Neural progenitor cell (in vitro differentiated cells): ENCODE data around the gene KRTAP5-5. TPM values are rescaled to one million over a fixed set of nuclear protein-coding genes. Genes with fewer than 3 reads are reported as not detected.
"Not testable (repeated sequence)": the region's sequence is repeated elsewhere in the genome, so short reads cannot be mapped to it uniquely, and the experiment has no call there.

Experiments used
- DNase-seq: peaks from one replicate; pipeline ENCODE4 v3.0.0-alpha.2; 2016; ENCODE audit warnings: low spot score
- H2AFZ ChIP-seq: fragments of 200-600 bp; sonication (generic); replicated peaks from 2 replicates; pipeline ENCODE4 v1.6.1; 2016; ENCODE audit warnings: antibody characterized with exemption
- H3F3A ChIP-seq: fragments of 200-600 bp; sonication (generic); 2 replicates; pipeline ENCODE4 v1.6.1; 2016; ENCODE audit warnings: antibody characterized with exemption, low read depth
- H3K27ac ChIP-seq: fragments of 200-600 bp; sonication (generic); 2 replicates; pipeline ENCODE4 v1.5.1; 2016; ENCODE audit warnings: mild to moderate bottlenecking
- H3K27me3 ChIP-seq: fragments of 200-600 bp; sonication (generic); 2 replicates; pipeline ENCODE4 v1.6.1; 2016; ENCODE audit warnings: mild to moderate bottlenecking, moderate library complexity
- H3K36me3 ChIP-seq: fragments of 200-600 bp; sonication (generic); 2 replicates; pipeline ENCODE4 v1.5.1; 2016
- H3K4me1 ChIP-seq: fragments of 200-600 bp; sonication (generic); 2 replicates; pipeline ENCODE4 v1.6.1; 2016; ENCODE audit warnings: mixed run types
- H3K4me2 ChIP-seq: fragments of 200-600 bp; sonication (generic); 2 replicates; pipeline ENCODE4 v1.6.1; 2016
- H3K4me3 ChIP-seq: fragments of 200-600 bp; sonication (generic); 2 replicates; pipeline ENCODE4 v1.5.1; 2016
- H3K79me2 ChIP-seq: fragments of 200-600 bp; sonication (generic); 2 replicates; pipeline ENCODE4 v1.6.1; 2016; ENCODE audit warnings: low read depth
- H3K9ac ChIP-seq: fragments of 200-600 bp; sonication (generic); 2 replicates; pipeline ENCODE4 v1.6.1; 2016
- H3K9me3 ChIP-seq: fragments of 200-600 bp; sonication (generic); 2 replicates; pipeline ENCODE4 v1.5.1; 2016; ENCODE audit warnings: low read depth
- H4K20me1 ChIP-seq: fragments of 200-600 bp; sonication (generic); 2 replicates; pipeline ENCODE4 v1.6.1; 2016; ENCODE audit warnings: low read depth
- H3K27ac Mint-ChIP-seq: 3 replicates; pipeline ENCODE4 v1.8.0; 2021; ENCODE audit warnings: mixed read lengths
- H3K27me3 Mint-ChIP-seq: 2 replicates; pipeline ENCODE4 v1.8.0; 2022; ENCODE audit warnings: low read depth, mild to moderate bottlenecking, inconsistent platforms, moderate library complexity, mixed read lengths; ENCODE audit not compliant: insufficient read depth
- H3K36me3 Mint-ChIP-seq: 3 replicates; pipeline ENCODE4 v1.8.0; 2021; ENCODE audit warnings: mixed read lengths
- H3K4me1 Mint-ChIP-seq: 3 replicates; pipeline ENCODE4 v1.8.0; 2021; ENCODE audit warnings: mixed read lengths
- H3K4me3 Mint-ChIP-seq: 3 replicates; pipeline ENCODE4 v1.8.0; 2021; ENCODE audit warnings: mild to moderate bottlenecking, moderate library complexity, mixed read lengths
- H3K9me3 Mint-ChIP-seq: 3 replicates; pipeline ENCODE4 v1.8.0; 2020; ENCODE audit warnings: mixed read lengths
- EZH2 ChIP-seq: fragments of 200-600 bp; sonication (generic); IDR thresholded peaks from 2 replicates; pipeline ENCODE4 v1.6.1; 2017; ENCODE audit warnings: antibody characterized with exemption, mild to moderate bottlenecking, moderate library complexity
- EZH2phosphoT487 ChIP-seq: fragments of 200-600 bp; sonication (generic); IDR thresholded peaks from 2 replicates; pipeline ENCODE4 v1.6.1; 2017; ENCODE audit warnings: antibody characterized with exemption
- total RNA-seq: library from RNA; depleted of rRNA; stranded (reverse); fragments of >200 nt; gene quantifications from 2 replicates; pipeline ENCODE4 v1.2.3, GENCODE V29; 2015; ENCODE audit warnings: low replicate concordance
- TF ChIP-seq, protein P1 (sequence below): fragments of 200-600 bp; sonication (generic); IDR thresholded peaks from 2 replicates; pipeline ENCODE4 v1.5.1; 2017; ENCODE audit warnings: antibody characterized with exemption, mild to moderate bottlenecking

The KRTAP5-5 gene
- total RNA-seq, 1 donor from 2014 or later, result not detected

DNA sequence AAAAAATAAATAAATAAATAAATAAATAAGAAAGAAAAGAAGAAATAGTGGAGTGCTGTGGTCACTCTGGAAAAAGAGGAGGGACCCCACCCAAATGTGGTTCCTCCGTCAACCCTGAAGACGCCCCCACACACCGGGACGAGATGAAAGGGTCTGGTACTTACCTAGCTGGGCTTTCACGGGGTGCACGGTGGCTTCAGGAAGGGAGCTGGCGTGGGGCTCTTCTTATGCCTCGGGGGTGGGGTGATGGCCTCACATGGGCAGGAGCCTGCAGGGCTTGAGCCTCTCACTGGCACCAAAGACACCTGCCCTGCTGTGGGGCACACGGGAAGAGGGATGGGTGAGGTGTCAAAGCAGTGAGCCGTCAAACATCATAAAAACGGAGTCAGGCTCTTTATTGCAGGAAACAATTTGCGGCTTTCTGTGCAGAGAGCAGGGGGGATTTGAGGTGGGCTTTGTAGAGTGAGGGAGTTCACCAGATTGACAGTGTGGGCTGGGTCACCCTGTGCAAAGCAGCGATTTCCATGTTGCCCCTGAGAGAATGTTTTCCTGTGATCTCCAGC lies 39.4 kb downstream of the KRTAP5-5 start:
- TF ChIP-seq, protein P1, sequence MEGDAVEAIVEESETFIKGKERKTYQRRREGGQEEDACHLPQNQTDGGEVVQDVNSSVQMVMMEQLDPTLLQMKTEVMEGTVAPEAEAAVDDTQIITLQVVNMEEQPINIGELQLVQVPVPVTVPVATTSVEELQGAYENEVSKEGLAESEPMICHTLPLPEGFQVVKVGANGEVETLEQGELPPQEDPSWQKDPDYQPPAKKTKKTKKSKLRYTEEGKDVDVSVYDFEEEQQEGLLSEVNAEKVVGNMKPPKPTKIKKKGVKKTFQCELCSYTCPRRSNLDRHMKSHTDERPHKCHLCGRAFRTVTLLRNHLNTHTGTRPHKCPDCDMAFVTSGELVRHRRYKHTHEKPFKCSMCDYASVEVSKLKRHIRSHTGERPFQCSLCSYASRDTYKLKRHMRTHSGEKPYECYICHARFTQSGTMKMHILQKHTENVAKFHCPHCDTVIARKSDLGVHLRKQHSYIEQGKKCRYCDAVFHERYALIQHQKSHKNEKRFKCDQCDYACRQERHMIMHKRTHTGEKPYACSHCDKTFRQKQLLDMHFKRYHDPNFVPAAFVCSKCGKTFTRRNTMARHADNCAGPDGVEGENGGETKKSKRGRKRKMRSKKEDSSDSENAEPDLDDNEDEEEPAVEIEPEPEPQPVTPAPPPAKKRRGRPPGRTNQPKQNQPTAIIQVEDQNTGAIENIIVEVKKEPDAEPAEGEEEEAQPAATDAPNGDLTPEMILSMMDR, result no peak
- TF ChIP-seq EZH2 (no peak), EZH2phosphoT487 (no peak)
- H3K27me3 Mint-ChIP-seq, result peaks cover 8% of the 10 kb centered on the region

GRCh38 chr11:1669546-1670218 lies 40.1 kb downstream of the KRTAP5-5 start:
- no peak overlapping the region for H3K27ac ChIP-seq
- no peaks in the 10 kb centered on the region for H4K20me1 ChIP-seq
- H3F3A ChIP-seq, result peaks cover 1% of the 10 kb centered on the region
- peaks cover 57% of the 10 kb centered on the region for H3K27me3 ChIP-seq
- no peak overlapping the region for H3K9ac ChIP-seq
- H3K4me3 ChIP-seq, result no peak overlapping the region
- no peak overlapping the region for H2AFZ ChIP-seq
- no peak for DNase-seq
- H3K4me3 Mint-ChIP-seq, result no peak overlapping the region
- peaks cover 8% of the 10 kb centered on the region for H3K27me3 Mint-ChIP-seq
- H3K36me3 ChIP-seq, result no peaks in the 10 kb centered on the region
- H3K4me1 Mint-ChIP-seq, result peaks cover 8% of the 10 kb centered on the region
- H3K4me2 ChIP-seq, result no peak overlapping the region
- no peak overlapping the region for H3K27ac Mint-ChIP-seq
- H3K9me3 Mint-ChIP-seq, result no peaks in the 10 kb centered on the region
- peaks cover 11% of the 10 kb centered on the region for H3K4me1 ChIP-seq
- no peaks in the 10 kb centered on the region for H3K9me3 ChIP-seq
- H3K79me2 ChIP-seq, result no peaks in the 10 kb centered on the region
- TF ChIP-seq EZH2, result no peak
- no peak for TF ChIP-seq EZH2phosphoT487
- TF ChIP-seq, protein P1, result no peak
- H3K36me3 Mint-ChIP-seq, result no peaks in the 10 kb centered on the region

More for the DNA sequence above, 39.4 kb downstream of the KRTAP5-5 start:
- H3K9ac ChIP-seq, result no peak overlapping the region
- H3K27me3 ChIP-seq, result peaks cover 50% of the 10 kb centered on the region
- no peak overlapping the region for H3K4me3 ChIP-seq
- Mint-ChIP-seq H3K4me1 (peaks cover 8% of the 10 kb centered on the region), H3K4me3 (no peak overlapping the region), H3K27ac (no peak overlapping the region), H3K9me3 (no peaks in the 10 kb centered on the region), H3K36me3 (no peaks in the 10 kb centered on the region)
- H3F3A ChIP-seq, result no peaks in the 10 kb centered on the region
- no peak for DNase-seq
- H2AFZ ChIP-seq, result no peak overlapping the region
- no peaks in the 10 kb centered on the region for H4K20me1 ChIP-seq
- peaks cover 6% of the 10 kb centered on the region for H3K4me1 ChIP-seq
- H3K9me3 ChIP-seq, result no peaks in the 10 kb centered on the region
- H3K36me3 ChIP-seq, result no peaks in the 10 kb centered on the region
- no peak overlapping the region for H3K27ac ChIP-seq
- H3K4me2 ChIP-seq, result no peak overlapping the region
- H3K79me2 ChIP-seq, result no peaks in the 10 kb centered on the region

- not testable (repeated sequence) for H3K4me3 Mint-ChIP-seq, H3K36me3 Mint-ChIP-seq, H3K9me3 Mint-ChIP-seq, H3K79me2 ChIP-seq, H3K27ac ChIP-seq, H3K9ac ChIP-seq, H3K27ac Mint-ChIP-seq, H3K4me3 ChIP-seq, H3K4me2 ChIP-seq, H3K36me3 ChIP-seq, H2AFZ ChIP-seq, H3F3A ChIP-seq, DNase-seq, H3K9me3 ChIP-seq, H4K20me1 ChIP-seq
- Mint-ChIP-seq H3K4me1 (peaks cover 14% of the 10 kb centered on the region), H3K27me3 (peaks cover 11% of the 10 kb centered on the region)
- Histone ChIP-seq H3K4me1 (peaks cover 18% of the 10 kb centered on the region), H3K27me3 (peaks cover 62% of the 10 kb centered on the region)
These were observed 40.9 kb downstream of the KRTAP5-5 start for GRCh38 chr11:1670457-1670856.

DNA sequence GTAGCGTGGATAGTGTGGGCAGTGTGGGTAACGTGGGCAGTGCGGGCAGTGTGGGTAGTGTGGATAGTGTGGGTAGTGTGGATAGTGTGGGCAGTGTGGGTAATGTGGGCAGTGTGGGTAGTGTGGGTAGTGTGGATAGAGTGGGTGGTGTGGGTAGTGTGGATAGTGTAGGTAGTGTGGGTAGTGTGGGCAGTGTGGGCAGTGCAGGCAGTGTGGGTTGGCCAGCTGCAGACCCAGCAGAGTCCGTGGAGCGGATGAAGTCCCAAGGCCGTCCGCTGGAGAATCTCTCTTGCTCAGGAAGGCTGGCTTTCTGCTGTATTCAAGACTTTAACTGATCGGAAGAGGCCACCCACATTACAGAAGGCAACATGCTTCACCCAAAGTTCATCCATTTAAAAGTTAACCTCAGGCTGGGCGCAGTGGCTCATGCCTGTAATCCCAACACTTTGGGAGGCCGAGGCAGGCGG lies 41.4 kb downstream of the KRTAP5-5 start:
- no peaks in the 10 kb centered on the region for H3K79me2 ChIP-seq
- H3K27ac Mint-ChIP-seq, result no peak overlapping the region
- H3K9me3 ChIP-seq, result no peaks in the 10 kb centered on the region
- no peak overlapping the region for H3K9ac ChIP-seq
- H3K36me3 ChIP-seq, result no peaks in the 10 kb centered on the region
- H3K9me3 Mint-ChIP-seq, result no peaks in the 10 kb centered on the region
- no peak overlapping the region for H3K4me3 Mint-ChIP-seq
- no peak overlapping the region for H3K27ac ChIP-seq
- peaks cover 16% of the 10 kb centered on the region for H3K4me1 Mint-ChIP-seq
- peaks cover 8% of the 10 kb centered on the region for H3F3A ChIP-seq
- peaks cover 21% of the 10 kb centered on the region for H3K4me1 ChIP-seq
- H2AFZ ChIP-seq, result no peak overlapping the region
- H3K27me3 ChIP-seq, result peaks cover 67% of the 10 kb centered on the region
- no peak overlapping the region for H3K4me3 ChIP-seq
- no peaks in the 10 kb centered on the region for H4K20me1 ChIP-seq
- TF ChIP-seq EZH2 (no peak), EZH2phosphoT487 (no peak)
- TF ChIP-seq, protein P1, result no peak
- no peak overlapping the region for H3K4me2 ChIP-seq
- peaks cover 11% of the 10 kb centered on the region for H3K27me3 Mint-ChIP-seq
- no peaks in the 10 kb centered on the region for H3K36me3 Mint-ChIP-seq
- no peak for DNase-seq
